Thyroid gland (tissue), 4 donors: Measurements from ENCODE around the gene MAML3. TPM values are rescaled to one million over a fixed set of nuclear protein-coding genes. Genes with fewer than 3 reads are reported as not detected.

ENCODE experiments used
- DNase-seq, 2 donors: peaks; one replicate each; pipeline ENCODE4 v3.0.0-alpha.2; 2019
- H3K27ac ChIP-seq, 3 donors: fragments of 200-600 bp; sonication (generic); 1 replicate in 2 of 3; 2 replicates in 1 of 3; pipeline ENCODE4 v1.5.1; 2016 to 2019; ENCODE audit warnings: mild to moderate bottlenecking in 1 of 3, moderate library complexity in 1 of 3
- H3K27me3 ChIP-seq: fragments of 200-600 bp; sonication (generic); one replicate; pipeline ENCODE4 v1.5.1; 2019
- H3K36me3 ChIP-seq, 2 donors: fragments of 200-600 bp; sonication (generic); one replicate each; pipeline ENCODE4 v1.5.1; 2016 to 2019
- H3K4me1 ChIP-seq, 2 donors: fragments of 200-600 bp; sonication (generic); one replicate each; pipeline ENCODE4 v1.5.1; 2017 to 2019
- H3K4me3 ChIP-seq, 3 donors: fragments of 200-600 bp; sonication (generic); replicated peaks in 1 of 3; 1 replicate in 2 of 3; 2 replicates in 1 of 3; pipeline ENCODE4 v1.5.1; 2016; ENCODE audit warnings: mild to moderate bottlenecking in 1 of 3
- H3K9me3 ChIP-seq: fragments of 200-600 bp; sonication (generic); one replicate; pipeline ENCODE4 v1.5.1; 2017
- CTCF ChIP-seq, 6 experiments: fragments of 200-600 bp in 3 of 6; fragments of 450-650 bp in 3 of 6; sonication (generic) in 3 of 6; IDR thresholded peaks; one replicate each; pipeline ENCODE4 v1.5.1; 2016 to 2019; ENCODE audit warnings: antibody characterized with exemption in 6 of 6, mild to moderate bottlenecking in 2 of 6, inconsistent platforms in 1 of 6, moderate library complexity in 1 of 6
- POLR2A ChIP-seq, 2 donors: fragments of 450-650 bp; IDR thresholded peaks; one replicate each; pipeline ENCODE4 v1.6.1; 2017; ENCODE audit warnings: antibody characterized with exemption in 2 of 2, mild to moderate bottlenecking in 2 of 2, moderate library complexity in 1 of 2
- WGBS, 2 donors: methylation state at CpG; one replicate each; pipeline ENCODE4 v1.1.5; 2017; 5-methylcytosine and 5-hydroxymethylcytosine counted together
- intact Hi-C: fragments of 100-400 bp; cut with DNase I; formaldehyde crosslinking; loops from one replicate; pipeline ENCODE4 v1.15.1; 2023
- total RNA-seq, 4 donors: library from RNA; depleted of rRNA; stranded (reverse); fragments of >200 nt; gene quantifications; one replicate each; pipeline ENCODE4 v1.2.3, GENCODE V29; 2016

MAML3 gene
- total RNA-seq, 4 donors from 2014 or later, result 5.7 to 14.1 (median 11.4) TPM

GRCh38 chr4:139773560-139774318 lies 380.2 kb downstream of the MAML3 start:
- H3K27me3 ChIP-seq, result no peaks in the 10 kb centered on the region
- no peaks in the 10 kb centered on the region for H3K9me3 ChIP-seq
- H3K36me3 ChIP-seq, result no peaks in the 10 kb centered on the region
- DNase-seq, result no peak
- TF ChIP-seq POLR2A (IDR thresholded peaks at IDR 0.05) (no peak), CTCF (IDR thresholded peaks at IDR 0.05) (no peak)
- peaks cover 5 to 14% of the 10 kb centered on the region in 2 donors for H3K4me1 ChIP-seq
- WGBS, 2 donors, result 84 to 87% methylated on average over 6 of the region's 6 CpGs
- no peak overlapping the region for H3K4me3 ChIP-seq
- intact Hi-C loops, result no loop called here
- no peak overlapping the region for H3K27ac ChIP-seq

GRCh38 chr4:139770361-139770760 lies 383.6 kb downstream of the MAML3 start:
- peaks cover 6 to 11% of the 10 kb centered on the region in 2 donors for H3K4me1 ChIP-seq
- intact Hi-C loops, result no loop called here
- 72 to 74% methylated on average over 4 of the region's 4 CpGs for WGBS, 2 donors
- H3K27me3 ChIP-seq, result no peaks in the 10 kb centered on the region
- no peaks in the 10 kb centered on the region for H3K36me3 ChIP-seq
- TF ChIP-seq POLR2A (IDR thresholded peaks at IDR 0.05) (no peak), CTCF (IDR thresholded peaks at IDR 0.05) (no peak)
- H3K4me3 ChIP-seq, result no peak overlapping the region
- H3K9me3 ChIP-seq, result no peaks in the 10 kb centered on the region
- no peak for DNase-seq
- peak overlapping the region in 1 of 3 donors; percentile 57 for H3K27ac ChIP-seq

GRCh38 chr4:139769364-139769763 lies 384.6 kb downstream of the MAML3 start:
- TF ChIP-seq POLR2A (IDR thresholded peaks at IDR 0.05), result no peak
- no peak for TF ChIP-seq CTCF (IDR thresholded peaks at IDR 0.05)
- H3K36me3 ChIP-seq, result no peaks in the 10 kb centered on the region
- peaks cover 16 to 19% of the 10 kb centered on the region in 2 donors for H3K4me1 ChIP-seq
- no peaks in the 10 kb centered on the region for H3K9me3 ChIP-seq
- H3K4me3 ChIP-seq, result no peak overlapping the region
- no peak overlapping the region for H3K27ac ChIP-seq
- WGBS, 2 donors, result 71 to 85% methylated on average over 4 of the region's 4 CpGs
- H3K27me3 ChIP-seq, result no peaks in the 10 kb centered on the region
- intact Hi-C loops, result no loop called here
- no peak for DNase-seq

- no peak overlapping the region for H3K27ac ChIP-seq
- intact Hi-C loops, result no loop called here
- no peaks in the 10 kb centered on the region for H3K27me3 ChIP-seq
- TF ChIP-seq POLR2A (IDR thresholded peaks at IDR 0.05) (no peak), CTCF (IDR thresholded peaks at IDR 0.05) (no peak)
- no peak overlapping the region for H3K4me3 ChIP-seq
- peaks cover 20 to 23% of the 10 kb centered on the region in 2 donors for H3K4me1 ChIP-seq
- H3K9me3 ChIP-seq, result no peaks in the 10 kb centered on the region
- DNase-seq, result no peak
- 96 to 98% methylated on average over 4 of the region's 4 CpGs for WGBS, 2 donors
- H3K36me3 ChIP-seq, result no peaks in the 10 kb centered on the region
Observed at GRCh38 chr4:139768896-139769295, 385.1 kb downstream of the MAML3 start.

GRCh38 chr4:139768366-139768765 lies 385.6 kb downstream of the MAML3 start:
- intact Hi-C loops, result no loop called here
- no peaks in the 10 kb centered on the region for H3K9me3 ChIP-seq
- H3K36me3 ChIP-seq, result no peaks in the 10 kb centered on the region
- H3K27me3 ChIP-seq, result no peaks in the 10 kb centered on the region
- H3K4me3 ChIP-seq, result no peak overlapping the region
- no peak overlapping the region for H3K27ac ChIP-seq
- H3K4me1 ChIP-seq, result peaks cover 23 to 29% of the 10 kb centered on the region in 2 donors
- no peak for TF ChIP-seq POLR2A (IDR thresholded peaks at IDR 0.05)
- no peak for DNase-seq
- 86 to 91% methylated on average over 1 of the region's 1 CpG for WGBS, 2 donors
